B cell (primary cell): ENCODE data around the gene FNDC5. TPM values are rescaled to one million over a fixed set of nuclear protein-coding genes. Genes with fewer than 3 reads are reported as not detected.

ENCODE experiments used
- ATAC-seq: fragments of 200-7000 bp; cut with Tn5 transposase; one replicate; pipeline ENCODE4 v1.10.0; 2021; ENCODE audit warnings: low read depth, mild to moderate bottlenecking, moderate number of reproducible peaks, moderate library complexity
- CTCF ChIA-PET: fragments of 350-600 bp; sonication (Branson Sonifier 250); formaldehyde crosslinking; loops from one replicate; lab custom pipeline; 2021; ENCODE audit warnings: antibody characterized with exemption, inconsistent platforms; lab: Charles Lee
- POLR2A ChIA-PET: fragments of 350-600 bp; sonication (Branson Sonifier 250); formaldehyde crosslinking; loops from one replicate; lab custom pipeline; 2021; ENCODE audit warnings: antibody characterized with exemption; lab: Charles Lee
- DNase-seq: peaks from one replicate; pipeline ENCODE4 v3.0.0; 2013
- H2AFZ ChIP-seq: 2 replicates; pipeline ENCODE4 v1.6.1; 2012; ENCODE audit warnings: mild to moderate bottlenecking, low read depth, low read length; ENCODE audit not compliant: insufficient read depth, poor library complexity, severe bottlenecking
- H3K27ac ChIP-seq, 2 donors: 1 replicate in 1 of 2; 2 replicates in 1 of 2; pipeline ENCODE4 v1.5.1; 2012 to 2013; ENCODE audit warnings: low read length in 2 of 2, mild to moderate bottlenecking in 2 of 2, moderate library complexity in 1 of 2
- H3K27me3 ChIP-seq, 4 experiments: fragments of 200-600 bp in 1 of 4; sonication (generic) in 1 of 4; replicated peaks in 1 of 4; 1 replicate in 2 of 4; 2 replicates in 2 of 4; pipeline versions ENCODE4 v1.6.1 to v1.7.0; 2013 to 2016; ENCODE audit warnings: low read length in 3 of 4, mild to moderate bottlenecking in 2 of 4, mixed read lengths in 1 of 4, moderate library complexity in 1 of 4; ENCODE audit not compliant: insufficient read depth in 4 of 4, control insufficient read depth in 3 of 4; ENCODE audit errors: control extremely low read depth in 1 of 4
- H3K36me3 ChIP-seq, 2 experiments: replicated peaks in 1 of 2; 1 replicate in 1 of 2; 2 replicates in 1 of 2; pipeline versions ENCODE4 v1.6.1 to v1.7.1; 2013; ENCODE audit warnings: low read length in 1 of 2; ENCODE audit not compliant: insufficient read depth in 2 of 2, control insufficient read depth in 1 of 2; ENCODE audit errors: control extremely low read depth in 1 of 2, extremely low read depth in 1 of 2
- H3K4me1 ChIP-seq, 2 donors: fragments of 200-600 bp in 1 of 2; sonication (generic) in 1 of 2; 1 replicate in 1 of 2; 2 replicates in 1 of 2; pipeline versions ENCODE4 v1.5.1 to v1.6.1; 2013 to 2017; ENCODE audit warnings: low read length in 2 of 2; ENCODE audit not compliant: control insufficient read depth in 2 of 2, insufficient read depth in 2 of 2
- H3K4me2 ChIP-seq: replicated peaks from 2 replicates; pipeline ENCODE3; 2012; ENCODE audit warnings: mild to moderate bottlenecking, low read depth, low read length; ENCODE audit not compliant: poor library complexity, severe bottlenecking
- H3K4me3 ChIP-seq, 5 experiments: fragments of 200-600 bp in 1 of 5; sonication (generic) in 1 of 5; 1 replicate in 3 of 5; 2 replicates in 2 of 5; pipeline versions ENCODE4 v1.5.1 to v1.7.0; 2011 to 2016; ENCODE audit warnings: low read length in 4 of 5, mild to moderate bottlenecking in 4 of 5, low read depth in 2 of 5, control low read depth in 1 of 5, moderate library complexity in 1 of 5; ENCODE audit not compliant: insufficient read depth in 1 of 5; ENCODE audit errors: control extremely low read depth in 1 of 5, extremely low read depth in 1 of 5
- H3K79me2 ChIP-seq: fragments of 200-600 bp; sonication (generic); one replicate; pipeline ENCODE4 v1.6.0; 2016; ENCODE audit warnings: low read length; ENCODE audit not compliant: control insufficient read depth, insufficient read depth
- H3K9ac ChIP-seq: fragments of 200-600 bp; sonication (generic); 2 replicates; pipeline ENCODE4 v1.6.1; 2017; ENCODE audit warnings: mild to moderate bottlenecking, low read length, moderate library complexity
- H3K9me3 ChIP-seq, 3 donors: one replicate each; pipeline versions ENCODE4 v1.6.1 to v1.7.1; 2013; ENCODE audit warnings: low read length in 2 of 3; ENCODE audit not compliant: control insufficient read depth in 2 of 3, insufficient read depth in 1 of 3; ENCODE audit errors: control extremely low read depth in 1 of 3
- H4K20me1 ChIP-seq: 2 replicates; pipeline ENCODE4 v1.6.0; 2012; ENCODE audit warnings: mild to moderate bottlenecking, low read length; ENCODE audit not compliant: insufficient read depth, control insufficient read depth, poor library complexity, severe bottlenecking
- H3K27ac Mint-ChIP-seq: one replicate; pipeline ENCODE4 v1.8.0; 2021; ENCODE audit warnings: mixed read lengths
- H3K27me3 Mint-ChIP-seq: one replicate; pipeline ENCODE4 v1.8.0; 2021; ENCODE audit warnings: mixed read lengths
- H3K4me1 Mint-ChIP-seq: one replicate; pipeline ENCODE4 v1.8.0; 2021; ENCODE audit warnings: mixed read lengths
- H3K4me3 Mint-ChIP-seq: one replicate; pipeline ENCODE4 v1.8.0; 2021; ENCODE audit warnings: mixed read lengths
- H3K9me3 Mint-ChIP-seq: one replicate; pipeline ENCODE4 v1.8.0; 2022; ENCODE audit warnings: mixed read lengths; ENCODE audit not compliant: insufficient read depth
- CTCF ChIP-seq: fragments of 200-600 bp; IDR thresholded peaks from one replicate; pipeline ENCODE4 v1.8.0; 2022; ENCODE audit warnings: antibody characterized with exemption, mild to moderate bottlenecking
- EZH2 ChIP-seq: IDR thresholded peaks from 2 replicates; pipeline ENCODE4 v1.6.1; 2012; ENCODE audit warnings: borderline replicate concordance, low read depth, mild to moderate bottlenecking, moderate library complexity, low read length; ENCODE audit not compliant: insufficient read depth, poor library complexity, severe bottlenecking
- WGBS: methylation state at CpG from one replicate; pipeline ENCODE4 v1.1.5; 2013; ENCODE audit warnings: missing lambda C conversion rate; ENCODE audit not compliant: insufficient coverage; 5-methylcytosine and 5-hydroxymethylcytosine counted together
- intact Hi-C: fragments of 100-400 bp; cut with micrococcal nuclease; formaldehyde crosslinking; loops from one replicate; pipeline ENCODE4 v1.10.0; 2022
- polyA plus RNA-seq: library from polyadenylated mRNA; depleted of rRNA; stranded (reverse); fragments of >200 nt; gene quantifications from 2 replicates; pipeline ENCODE4 v1.2.3, GENCODE V29; 2012
- total RNA-seq, 2 donors: library from RNA; stranded (reverse); fragments of 120-200 nt in 1 of 2; gene quantifications; 1 replicate in 1 of 2; 2 replicates in 1 of 2; pipeline versions ENCODE4 v1.2.3 to v1.2.4, GENCODE V29; 2013 to 2022

Gene FNDC5
- total and polyA plus RNA-seq, 2 donors (not counting 1 experiment from before 2014, with no cell fraction given), result 0.76 to 2.1 TPM

GRCh38 chr1:32897082-32898049 lies 26.7 kb upstream of the FNDC5 start:
- Mint-ChIP-seq H3K27me3 (peaks cover 47% of the 10 kb centered on the region), H3K4me1 (peaks cover 22% of the 10 kb centered on the region), H3K27ac (no peak overlapping the region), H3K4me3 (no peak overlapping the region), H3K9me3 (no peaks in the 10 kb centered on the region)
- H4K20me1 ChIP-seq, result no peaks in the 10 kb centered on the region
- intact Hi-C loops, result no loop called here
- DNase-seq, result no peak
- no peaks in the 10 kb centered on the region for H3K36me3 ChIP-seq
- peaks cover 0 to 65% (median 24%) of the 10 kb centered on the region in 4 experiments for H3K27me3 ChIP-seq
- H3K4me2 ChIP-seq, result no peak overlapping the region
- peaks cover 23 to 26% of the 10 kb centered on the region in 2 donors for H3K4me1 ChIP-seq
- no peak overlapping the region for H3K27ac ChIP-seq
- no peak overlapping the region for H2AFZ ChIP-seq
- ChIA-PET POLR2A (no interaction called here), CTCF (interaction anchor here (1.3 to 2.0 kb wide), 2 partner anchors 26 to 191 kb away, joined by 4 to 6 read pairs; no protein-coding TSS in a partner anchor)
- H3K9ac ChIP-seq, result no peak overlapping the region
- WGBS, result 91% methylated on average over 11 of the region's 11 CpGs
- no peak overlapping the region for H3K4me3 ChIP-seq
- no peak for ATAC-seq
- no peaks in the 10 kb centered on the region for H3K79me2 ChIP-seq
- TF ChIP-seq CTCF (no peak), EZH2 (no peak)
- peaks cover 0 to 20% (median 0%) of the 10 kb centered on the region in 3 donors for H3K9me3 ChIP-seq

- no peaks in the 10 kb centered on the region for H3K79me2 ChIP-seq
- H3K4me3 ChIP-seq, result no peak overlapping the region
- no peaks in the 10 kb centered on the region for H3K36me3 ChIP-seq
- no peak for ATAC-seq
- H3K27me3 ChIP-seq, result peaks cover 0 to 64% (median 30%) of the 10 kb centered on the region in 4 experiments
- TF ChIP-seq EZH2 (no peak), CTCF (no peak)
- H3K4me1 ChIP-seq, result peaks cover 22 to 31% of the 10 kb centered on the region in 2 donors
- H4K20me1 ChIP-seq, result no peaks in the 10 kb centered on the region
- H3K27ac Mint-ChIP-seq, result no peak overlapping the region
- H3K4me1 Mint-ChIP-seq, result peaks cover 20% of the 10 kb centered on the region
- DNase-seq, result no peak
- POLR2A ChIA-PET, result no interaction called here
- peaks cover 0 to 20% (median 0%) of the 10 kb centered on the region in 3 donors for H3K9me3 ChIP-seq
- H2AFZ ChIP-seq, result no peak overlapping the region
- H3K9me3 Mint-ChIP-seq, result no peaks in the 10 kb centered on the region
- H3K27me3 Mint-ChIP-seq, result peaks cover 49% of the 10 kb centered on the region
- CTCF ChIA-PET, result interaction anchor here (1.3 kb wide), 1 partner anchor 192 kb away, joined by 4 read pairs; no protein-coding TSS in a partner anchor
- H3K27ac ChIP-seq, result no peak overlapping the region
- H3K4me3 Mint-ChIP-seq, result no peak overlapping the region
- intact Hi-C loops, result no loop called here
- no peak overlapping the region for H3K9ac ChIP-seq
- 87% methylated on average over 5 of the region's 5 CpGs for WGBS
- H3K4me2 ChIP-seq, result no peak overlapping the region
Observed at GRCh38 chr1:32896451-32896850, 25.7 kb upstream of the FNDC5 start.
